LoVo (cell line): ENCODE results near the gene CNNM4.

Experiments
- DNase-seq: peaks from one replicate; pipeline ENCODE4 v3.0.0-alpha.2; 2016; ENCODE audit warnings: low spot score

Gene CNNM4

GRCh38 chr2:96810783-96811192 is 50.1 kb downstream of the CNNM4 start:
- no peak for DNase-seq

GRCh38 chr2:96811917-96812316 is 51.2 kb downstream of the CNNM4 start:
- DNase-seq, result no peak

- no peak for DNase-seq
Observed at GRCh38 chr2:96813656-96814055, 53.0 kb downstream of the CNNM4 start.

GRCh38 chr2:96815326-96816126 is 54.8 kb downstream of the CNNM4 start:
- peak; percentile 31 for DNase-seq

GRCh38 chr2:96816127-96816835 is 55.6 kb downstream of the CNNM4 start, which contains the start of gene CNNM3:
CNNM3 (plus strand) TSS chr2:96816268; CDS start chr2:96816278, 10 bp downstream.
- DNase-seq, result peak; percentile 94

- no peak for DNase-seq
Observed at GRCh38 chr2:96816836-96817702, 56.4 kb downstream of the CNNM4 start.

- DNase-seq, result no peak
Observed at GRCh38 chr2:96817882-96818281, 57.2 kb downstream of the CNNM4 start.

- DNase-seq, result peak; percentile 75
Observed at GRCh38 chr2:96819128-96819875, 58.6 kb downstream of the CNNM4 start.

GRCh38 chr2:96819876-96820511 is 59.3 kb downstream of the CNNM4 start:
- DNase-seq, result no peak

- no peak for DNase-seq
Observed at GRCh38 chr2:96821113-96821675, 60.5 kb downstream of the CNNM4 start.

GRCh38 chr2:96822786-96823185 is 62.1 kb downstream of the CNNM4 start:
- DNase-seq, result no peak

- DNase-seq, result no peak
Observed at GRCh38 chr2:96823198-96823597, 62.5 kb downstream of the CNNM4 start.

- no peak for DNase-seq
Observed at GRCh38 chr2:96824079-96824870, 63.6 kb downstream of the CNNM4 start.

- no peak for DNase-seq
Observed at GRCh38 chr2:96825057-96825456, 64.4 kb downstream of the CNNM4 start.

GRCh38 chr2:96826546-96827278 is 66.0 kb downstream of the CNNM4 start:
- no peak for DNase-seq

GRCh38 chr2:96828436-96828835 is 67.7 kb downstream of the CNNM4 start:
- DNase-seq, result no peak

GRCh38 chr2:96828874-96829273 is 68.2 kb downstream of the CNNM4 start:
- no peak for DNase-seq

- DNase-seq, result no peak
Observed at GRCh38 chr2:96830044-96830562, 69.4 kb downstream of the CNNM4 start.

GRCh38 chr2:96831679-96832078 is 71.0 kb downstream of the CNNM4 start:
- no peak for DNase-seq
